ENCODE measurements around the gene CRYBA2. TPM values are rescaled to one million over a fixed set of nuclear protein-coding genes. Genes with fewer than 3 reads are reported as not detected.

Gene CRYBA2
- total RNA-seq, 1 experiment from 2014 or later = 13.5 TPM

DNA sequence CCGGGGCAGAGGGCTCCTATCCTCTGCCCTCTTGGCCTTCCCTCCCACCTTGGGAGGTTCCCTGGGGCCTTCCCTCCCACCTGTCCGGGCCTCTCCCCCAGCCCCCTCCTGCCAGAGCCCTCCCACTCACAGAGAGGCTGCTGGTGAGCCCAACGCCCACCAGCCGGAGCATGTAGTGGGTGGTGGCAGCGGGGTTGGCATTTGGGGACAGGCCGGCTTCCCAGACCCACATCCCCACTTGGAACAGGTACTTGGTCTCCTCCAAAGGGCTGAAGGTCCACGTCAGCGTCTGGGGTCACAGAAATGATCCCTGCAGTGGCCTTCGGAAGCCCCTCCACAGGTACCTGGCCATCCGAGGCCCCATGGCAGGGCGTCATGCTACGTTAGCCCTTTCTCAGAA is 28.8 kb upstream of the CRYBA2 start:
- TF ChIP-seq, protein P1, sequence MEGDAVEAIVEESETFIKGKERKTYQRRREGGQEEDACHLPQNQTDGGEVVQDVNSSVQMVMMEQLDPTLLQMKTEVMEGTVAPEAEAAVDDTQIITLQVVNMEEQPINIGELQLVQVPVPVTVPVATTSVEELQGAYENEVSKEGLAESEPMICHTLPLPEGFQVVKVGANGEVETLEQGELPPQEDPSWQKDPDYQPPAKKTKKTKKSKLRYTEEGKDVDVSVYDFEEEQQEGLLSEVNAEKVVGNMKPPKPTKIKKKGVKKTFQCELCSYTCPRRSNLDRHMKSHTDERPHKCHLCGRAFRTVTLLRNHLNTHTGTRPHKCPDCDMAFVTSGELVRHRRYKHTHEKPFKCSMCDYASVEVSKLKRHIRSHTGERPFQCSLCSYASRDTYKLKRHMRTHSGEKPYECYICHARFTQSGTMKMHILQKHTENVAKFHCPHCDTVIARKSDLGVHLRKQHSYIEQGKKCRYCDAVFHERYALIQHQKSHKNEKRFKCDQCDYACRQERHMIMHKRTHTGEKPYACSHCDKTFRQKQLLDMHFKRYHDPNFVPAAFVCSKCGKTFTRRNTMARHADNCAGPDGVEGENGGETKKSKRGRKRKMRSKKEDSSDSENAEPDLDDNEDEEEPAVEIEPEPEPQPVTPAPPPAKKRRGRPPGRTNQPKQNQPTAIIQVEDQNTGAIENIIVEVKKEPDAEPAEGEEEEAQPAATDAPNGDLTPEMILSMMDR (conservative IDR thresholded peaks at IDR 0.05; ENCODE audit: low read depth, low read length) = no peak
- TF ChIP-seq EZH2 (IDR thresholded peaks at IDR 0.05; ENCODE audit: low read length, unreplicated experiment) = no peak
- no peak for TF ChIP-seq EZH2phosphoT487 (IDR thresholded peaks at IDR 0.05; ENCODE audit: borderline replicate concordance, low read length)
- ChIA-PET CTCF (no interaction called here), POLR2A (ENCODE audit: unreplicated experiment) (no interaction called here)
- Histone ChIP-seq H3K4me2 (ENCODE audit: low read length) (no peak overlapping the region), H3K9me2 (replicated peaks; ENCODE audit: low read length) (no peaks in the 10 kb centered on the region), H4K20me1 (ENCODE audit: low read length) (no peaks in the 10 kb centered on the region), H3F3A (ENCODE audit: low read length, unreplicated experiment) (no peaks in the 10 kb centered on the region), H3K36me3 (ENCODE audit: low read depth, low read length) (no peaks in the 10 kb centered on the region), H3K27ac (ENCODE audit: low read length) (no peak overlapping the region), H3K4me3 (ENCODE audit: low read length) (no peak overlapping the region), H3K9me3 (ENCODE audit: low read length) (no peaks in the 10 kb centered on the region), H3K27me3 (ENCODE audit: low read length) (no peaks in the 10 kb centered on the region), H3K9ac (ENCODE audit: low read length) (no peak overlapping the region), H2AFZ (ENCODE audit: low read length) (no peak overlapping the region), H3K79me2 (ENCODE audit: low read length) (no peaks in the 10 kb centered on the region), H3K4me1 (ENCODE audit: insufficient read depth, low read length) (no peaks in the 10 kb centered on the region)
- no peak for ATAC-seq
- BruUV-seq (replicated peaks) = no TSS peak
- intact Hi-C loops (cut with micrococcal nuclease) = no loop called here
- no peak for DNase-seq

DNA sequence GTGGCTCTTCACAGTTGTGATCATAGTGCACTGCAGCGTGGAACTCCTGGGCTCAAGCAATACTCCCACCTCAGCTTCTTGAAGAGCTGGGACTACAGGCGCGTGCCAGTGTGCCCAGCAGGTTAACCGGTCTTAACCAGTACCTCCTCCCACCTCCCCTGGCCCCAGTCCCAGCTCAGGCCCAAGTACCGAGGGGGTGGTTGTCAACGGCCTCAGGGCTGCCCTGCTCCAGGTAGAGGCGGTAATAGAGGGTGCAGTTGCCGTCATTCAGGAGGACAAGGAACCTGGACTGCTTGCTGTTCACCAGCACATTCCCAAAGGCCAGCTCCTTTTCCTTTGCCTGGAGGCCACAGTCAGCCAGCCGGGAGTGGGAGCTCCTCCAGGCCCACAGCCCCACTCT is 28.4 kb upstream of the CRYBA2 start:
- ATAC-seq (no peak), DNase-seq (no peak)
- Histone ChIP-seq H3K36me3 (ENCODE audit: low read depth, low read length) (no peaks in the 10 kb centered on the region), H2AFZ (ENCODE audit: low read length) (no peak overlapping the region), H3K9ac (ENCODE audit: low read length) (no peak overlapping the region), H3K27me3 (ENCODE audit: low read length) (no peaks in the 10 kb centered on the region), H3K9me3 (ENCODE audit: low read length) (no peaks in the 10 kb centered on the region), H3K9me2 (replicated peaks; ENCODE audit: low read length) (no peaks in the 10 kb centered on the region), H3K4me3 (ENCODE audit: low read length) (no peak overlapping the region), H3K4me1 (ENCODE audit: insufficient read depth, low read length) (no peaks in the 10 kb centered on the region), H3K4me2 (ENCODE audit: low read length) (no peak overlapping the region), H3F3A (ENCODE audit: low read length, unreplicated experiment) (no peaks in the 10 kb centered on the region), H3K79me2 (ENCODE audit: low read length) (no peaks in the 10 kb centered on the region), H4K20me1 (ENCODE audit: low read length) (no peaks in the 10 kb centered on the region), H3K27ac (ENCODE audit: low read length) (no peak overlapping the region)
- BruUV-seq (replicated peaks) = no TSS peak
- ChIA-PET CTCF (no interaction called here), POLR2A (ENCODE audit: unreplicated experiment) (no interaction called here)
- intact Hi-C loops (cut with micrococcal nuclease) = no loop called here
- TF ChIP-seq EZH2phosphoT487 (IDR thresholded peaks at IDR 0.05; ENCODE audit: borderline replicate concordance, low read length) (no peak), EZH2 (IDR thresholded peaks at IDR 0.05; ENCODE audit: low read length, unreplicated experiment) (no peak)
- TF ChIP-seq, protein P1 (conservative IDR thresholded peaks at IDR 0.05; ENCODE audit: low read depth, low read length) = no peak

DNA sequence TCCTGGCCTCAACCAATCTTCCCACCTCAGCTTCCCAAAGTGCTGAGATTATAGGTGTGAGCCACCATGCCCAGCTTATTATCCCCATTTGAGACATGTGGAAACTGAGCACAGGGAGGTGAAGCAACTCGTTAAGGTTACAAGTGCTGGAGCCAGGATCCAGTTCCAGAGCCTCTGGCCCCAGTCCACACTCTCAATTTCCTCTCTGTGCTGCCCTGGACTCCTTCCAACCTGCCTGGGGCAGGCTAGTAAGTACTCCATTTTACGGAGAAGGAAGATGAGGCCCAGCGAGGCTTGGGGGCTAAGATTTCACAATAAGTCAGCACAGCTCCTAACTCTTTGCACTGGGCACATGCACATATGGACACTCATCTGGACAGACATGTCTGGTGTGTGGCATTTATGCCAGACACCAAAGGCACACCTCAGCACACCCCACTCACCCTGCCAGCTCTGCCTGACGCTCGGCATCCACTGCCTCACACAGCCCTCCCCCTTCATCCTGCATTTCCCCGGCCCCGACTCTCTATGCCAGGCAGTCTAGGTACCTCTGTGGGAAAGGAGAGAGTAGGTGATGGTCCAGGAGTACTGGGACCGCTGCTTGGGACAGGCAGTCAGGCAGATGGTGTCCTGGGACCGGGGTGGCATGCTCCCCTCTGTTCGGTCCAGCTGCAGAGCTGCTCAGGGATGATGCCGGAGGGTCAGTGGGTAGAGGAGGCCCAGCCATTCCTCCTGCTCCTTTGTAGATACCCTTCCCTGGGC is 27.6 kb upstream of the CRYBA2 start:
- Histone ChIP-seq H3K4me3 (ENCODE audit: low read length) (no peak overlapping the region), H3K9ac (ENCODE audit: low read length) (no peak overlapping the region), H3K4me2 (ENCODE audit: low read length) (no peak overlapping the region), H3K27ac (ENCODE audit: low read length) (no peak overlapping the region), H3K27me3 (ENCODE audit: low read length) (no peaks in the 10 kb centered on the region), H3F3A (ENCODE audit: low read length, unreplicated experiment) (no peaks in the 10 kb centered on the region), H3K9me3 (ENCODE audit: low read length) (no peaks in the 10 kb centered on the region), H3K79me2 (ENCODE audit: low read length) (no peaks in the 10 kb centered on the region), H4K20me1 (ENCODE audit: low read length) (no peaks in the 10 kb centered on the region), H3K36me3 (ENCODE audit: low read depth, low read length) (no peaks in the 10 kb centered on the region), H3K9me2 (replicated peaks; ENCODE audit: low read length) (no peaks in the 10 kb centered on the region), H3K4me1 (ENCODE audit: insufficient read depth, low read length) (no peaks in the 10 kb centered on the region), H2AFZ (ENCODE audit: low read length) (no peak overlapping the region)
- no peak for TF ChIP-seq EZH2phosphoT487 (IDR thresholded peaks at IDR 0.05; ENCODE audit: borderline replicate concordance, low read length)
- no peak for TF ChIP-seq EZH2 (IDR thresholded peaks at IDR 0.05; ENCODE audit: low read length, unreplicated experiment)
- TF ChIP-seq, protein P1 (conservative IDR thresholded peaks at IDR 0.05; ENCODE audit: low read depth, low read length) = no peak
- intact Hi-C loops (cut with micrococcal nuclease) = no loop called here
- POLR2A ChIA-PET (ENCODE audit: unreplicated experiment) = no interaction called here
- DNase-seq (peak; percentile 26), ATAC-seq (no peak)
- CTCF ChIA-PET = interaction anchor here (0.6 kb wide), 1 partner anchor 124 kb away, joined by 3 read pairs; no protein-coding TSS in a partner anchor
- no TSS peak for BruUV-seq (replicated peaks)

Measured in PC-3 (cell line).